ENCODE results near the gene CANT1. TPM values are rescaled to one million over a fixed set of nuclear protein-coding genes. Genes with fewer than 3 reads are reported as not detected.

CANT1 gene
- total and polyA plus RNA-seq, 2 donors (not counting 1 experiment from before 2014, with no cell fraction given), result 39.9 to 46.6 TPM

GRCh38 chr17:79020631-79021301 is 11.2 kb upstream of the CANT1 start:
- H3K4me1 ChIP-seq (ENCODE audit: control insufficient read depth, extremely low read depth, insufficient read depth, low read length), result peaks cover 11% of the 10 kb centered on the region
- no peak overlapping the region for H3K4me3 ChIP-seq (replicated peaks in 1 of 4; ENCODE audit: control extremely low read depth in 1 of 4, insufficient read depth in 1 of 4, low read depth in 3 of 4, low read length in 4 of 4)
- no peak overlapping the region for H3K27ac ChIP-seq (ENCODE audit: insufficient read depth, low read length)
- no peak for DNase-seq (ENCODE audit: low read depth in 2 of 2)
- H3K27me3 ChIP-seq (ENCODE audit: control insufficient read depth, insufficient read depth, low read length), result peaks cover 4% of the 10 kb centered on the region
- TF ChIP-seq EZH2 (IDR thresholded peaks at IDR 0.05; ENCODE audit: low read length, missing control alignments) (no peak), CTCF (conservative IDR thresholded peaks at IDR 0.05 in 1 of 2, IDR thresholded peaks at IDR 0.05 in 1 of 2; ENCODE audit: low read depth in 1 of 2, low read length in 2 of 2) (no peak)
- H3K9me3 ChIP-seq (ENCODE audit: control insufficient read depth, insufficient read depth, low read depth, low read length), result no peaks in the 10 kb centered on the region
- H3K9ac ChIP-seq (ENCODE audit: insufficient read depth, low read length), result no peak overlapping the region
- no peaks in the 10 kb centered on the region for H4K20me1 ChIP-seq (ENCODE audit: control insufficient read depth, extremely low read depth, insufficient read depth, low read length)
- no peak overlapping the region for H2AFZ ChIP-seq (ENCODE audit: low read length)
- H3K36me3 ChIP-seq (ENCODE audit: control insufficient read depth, insufficient read depth, low read length), result no peaks in the 10 kb centered on the region
- no peaks in the 10 kb centered on the region for H3K79me2 ChIP-seq (ENCODE audit: control insufficient read depth, insufficient read depth, low read length)
- no peak overlapping the region for H3K4me2 ChIP-seq (ENCODE audit: extremely low read depth, insufficient read depth, low read length)

DNA sequence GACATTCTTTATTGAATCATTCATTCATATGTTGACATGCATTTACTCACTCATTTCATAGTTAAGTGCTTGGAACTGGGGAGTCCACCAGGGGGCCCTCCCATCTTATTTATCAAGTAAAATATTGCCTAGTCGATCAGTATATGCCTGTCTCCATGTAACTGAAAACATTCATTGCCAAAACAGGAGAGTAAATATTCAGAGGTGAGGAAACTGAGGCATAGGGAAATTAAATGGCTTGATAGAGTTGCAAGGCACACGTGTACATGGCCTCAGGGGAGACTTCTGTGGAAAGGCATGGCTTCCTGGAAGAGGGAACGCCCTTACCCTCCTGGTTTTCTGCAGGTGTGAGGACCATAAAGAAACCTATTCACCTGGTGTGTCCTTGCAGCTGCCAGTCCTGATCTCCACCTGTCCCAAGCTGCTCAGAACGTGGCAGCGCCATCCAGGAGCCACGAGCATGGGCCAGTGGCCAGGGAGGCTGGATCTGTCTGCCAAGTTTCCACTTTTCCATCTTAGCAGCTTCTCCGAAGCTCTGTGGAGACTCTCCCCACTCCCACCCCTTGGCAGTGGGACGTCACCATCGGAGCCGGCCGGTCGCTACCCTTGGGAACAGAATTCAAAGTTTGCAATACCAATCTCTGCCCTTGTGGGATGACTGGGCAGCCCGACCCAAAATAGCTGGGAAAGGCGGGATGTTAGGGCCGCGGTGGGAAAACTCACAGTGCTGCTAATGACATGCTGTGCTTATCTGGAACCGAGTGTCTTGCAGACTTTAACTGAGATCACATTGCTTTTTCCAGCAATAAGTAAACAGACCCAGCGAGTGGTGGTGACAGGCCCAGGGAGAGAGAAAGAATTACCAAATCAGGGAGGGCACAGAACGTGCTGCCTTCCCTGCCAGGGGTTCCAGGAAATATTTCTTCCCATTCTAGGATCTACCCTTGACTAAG is 10.3 kb upstream of the CANT1 start:
- DNase-seq (ENCODE audit: low read depth in 2 of 2), result peak; percentile 59 to 86
- Histone ChIP-seq H3K36me3 (ENCODE audit: control insufficient read depth, insufficient read depth, low read length) (no peaks in the 10 kb centered on the region), H3K4me1 (ENCODE audit: control insufficient read depth, extremely low read depth, insufficient read depth, low read length) (peaks cover 6% of the 10 kb centered on the region), H3K9ac (ENCODE audit: insufficient read depth, low read length) (no peak overlapping the region), H3K79me2 (ENCODE audit: control insufficient read depth, insufficient read depth, low read length) (no peaks in the 10 kb centered on the region), H3K27ac (ENCODE audit: insufficient read depth, low read length) (no peak overlapping the region), H3K9me3 (ENCODE audit: control insufficient read depth, insufficient read depth, low read depth, low read length) (no peaks in the 10 kb centered on the region), H4K20me1 (ENCODE audit: control insufficient read depth, extremely low read depth, insufficient read depth, low read length) (no peaks in the 10 kb centered on the region), H3K4me2 (ENCODE audit: extremely low read depth, insufficient read depth, low read length) (peak overlapping the region; percentile 57), H3K27me3 (ENCODE audit: control insufficient read depth, insufficient read depth, low read length) (peaks cover 4% of the 10 kb centered on the region), H2AFZ (ENCODE audit: low read length) (no peak overlapping the region), H3K4me3 (replicated peaks in 1 of 4; ENCODE audit: control extremely low read depth in 1 of 4, insufficient read depth in 1 of 4, low read depth in 3 of 4, low read length in 4 of 4) (no peak overlapping the region)
- TF ChIP-seq CTCF (conservative IDR thresholded peaks at IDR 0.05 in 1 of 2, IDR thresholded peaks at IDR 0.05 in 1 of 2; ENCODE audit: low read depth in 1 of 2, low read length in 2 of 2) (peak; percentile 70 to 75), EZH2 (IDR thresholded peaks at IDR 0.05; ENCODE audit: low read length, missing control alignments) (no peak)

DNA sequence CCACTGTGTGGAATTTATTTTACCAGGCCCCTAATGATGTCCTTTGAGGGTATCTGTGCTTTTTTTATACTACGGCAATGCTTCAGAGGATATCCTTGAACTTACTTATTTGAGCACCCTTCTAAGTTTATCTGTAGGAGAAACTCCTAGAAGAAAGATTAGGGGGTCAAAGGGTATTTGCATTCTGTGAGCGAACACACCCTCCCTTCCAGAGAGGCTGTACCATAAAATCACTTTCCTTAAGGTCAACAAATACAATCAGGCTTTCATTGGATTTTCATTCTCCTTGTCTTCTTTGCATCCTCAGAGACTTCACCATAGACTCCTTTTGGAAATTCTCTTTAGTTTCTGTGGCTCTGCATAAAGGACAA is 9.7 kb upstream of the CANT1 start:
- Histone ChIP-seq H3K27ac (ENCODE audit: insufficient read depth, low read length) (no peak overlapping the region), H3K9me3 (ENCODE audit: control insufficient read depth, insufficient read depth, low read depth, low read length) (no peaks in the 10 kb centered on the region), H3K4me1 (ENCODE audit: control insufficient read depth, extremely low read depth, insufficient read depth, low read length) (peaks cover 3% of the 10 kb centered on the region), H3K79me2 (ENCODE audit: control insufficient read depth, insufficient read depth, low read length) (no peaks in the 10 kb centered on the region), H4K20me1 (ENCODE audit: control insufficient read depth, extremely low read depth, insufficient read depth, low read length) (no peaks in the 10 kb centered on the region), H3K27me3 (ENCODE audit: control insufficient read depth, insufficient read depth, low read length) (peaks cover 4% of the 10 kb centered on the region), H3K36me3 (ENCODE audit: control insufficient read depth, insufficient read depth, low read length) (no peaks in the 10 kb centered on the region), H3K4me2 (ENCODE audit: extremely low read depth, insufficient read depth, low read length) (no peak overlapping the region), H3K4me3 (replicated peaks in 1 of 4; ENCODE audit: control extremely low read depth in 1 of 4, insufficient read depth in 1 of 4, low read depth in 3 of 4, low read length in 4 of 4) (no peak overlapping the region), H2AFZ (ENCODE audit: low read length) (no peak overlapping the region), H3K9ac (ENCODE audit: insufficient read depth, low read length) (no peak overlapping the region)
- no peak for DNase-seq (ENCODE audit: low read depth in 2 of 2)
- no peak for TF ChIP-seq EZH2 (IDR thresholded peaks at IDR 0.05; ENCODE audit: low read length, missing control alignments)
- TF ChIP-seq CTCF (conservative IDR thresholded peaks at IDR 0.05 in 1 of 2, IDR thresholded peaks at IDR 0.05 in 1 of 2; ENCODE audit: low read depth in 1 of 2, low read length in 2 of 2), result no peak
